Fibroblast of villous mesenchyme (primary cell): Measurements from ENCODE around the gene VN1R4. TPM values are rescaled to one million over a fixed set of nuclear protein-coding genes. Genes with fewer than 3 reads are reported as not detected.
"Not testable (repeated sequence)": the region's sequence is repeated elsewhere in the genome, so short reads cannot be mapped to it uniquely, and the experiment has no call there.

ENCODE experiments used
- DNase-seq: peaks from one replicate; pipeline ENCODE4 v3.0.0-alpha.2; 2010; ENCODE audit warnings: low read depth
- H3K4me3 ChIP-seq: 2 replicates; pipeline ENCODE4 v1.5.1; 2011; ENCODE audit warnings: low read depth, mild to moderate bottlenecking, low read length
- CTCF ChIP-seq: IDR thresholded peaks from 2 replicates; pipeline ENCODE4 v1.5.1; 2012; ENCODE audit warnings: low read depth, mild to moderate bottlenecking, low read length; ENCODE audit not compliant: insufficient read depth
- total RNA-seq: library from RNA; depleted of rRNA; stranded (reverse); fragments of >200 nt; gene quantifications from 2 replicates; pipeline ENCODE4 v1.2.3, GENCODE V29; 2012

Gene VN1R4
- total RNA-seq, 1 donor = not detected

- H3K4me3 ChIP-seq = no peak overlapping the region
- no peak for TF ChIP-seq CTCF
- no peak for DNase-seq
These were observed 30.3 kb downstream of the VN1R4 start for GRCh38 chr19:53237114-53237777.

GRCh38 chr19:53224606-53225005 is 42.9 kb downstream of the VN1R4 start:
- no peak overlapping the region for H3K4me3 ChIP-seq
- no peak for DNase-seq
- no peak for TF ChIP-seq CTCF

- not testable (repeated sequence) for DNase-seq, H3K4me3 ChIP-seq
These were observed 44.8 kb downstream of the VN1R4 start for GRCh38 chr19:53222716-53223115.

Other genes with a start within 250 kb of the VN1R4 start
- not detected in 2 replicates for gene ERVV-2, start 223.0 kb downstream of the VN1R4 start, total RNA-seq
- gene ZNF160, start 164.3 kb downstream of the VN1R4 start, total RNA-seq = 25.4 and 31.1 TPM in 2 replicates
- 2.2 and 2.6 TPM in 2 replicates for gene ZNF415, start 134.8 kb downstream of the VN1R4 start, total RNA-seq
- 6.8 and 7.8 TPM in 2 replicates for gene ZNF347, start 108.7 kb downstream of the VN1R4 start, total RNA-seq
- gene ZNF665, start 74.4 kb downstream of the VN1R4 start, total RNA-seq = 0.32 and 0.86 TPM in 2 replicates
- 9.3 and 16.4 TPM in 2 replicates for gene ZNF677, start 12.8 kb downstream of the VN1R4 start, total RNA-seq
- gene VN1R2, start 9.4 kb downstream of the VN1R4 start, total RNA-seq = under 0.01 TPM in 1 of 2 replicates, not detected in the other
- 5.5 and 9.5 TPM in 2 replicates for gene ZNF845, start 66.0 kb upstream of the VN1R4 start, total RNA-seq
- gene ZNF525, start 98.0 kb upstream of the VN1R4 start, total RNA-seq = 1.7 and 2.6 TPM in 2 replicates
- 9.7 and 14.2 TPM in 2 replicates for gene ZNF765, start 127.4 kb upstream of the VN1R4 start, total RNA-seq
- 8.7 and 13.8 TPM in 2 replicates for gene ZNF761, start 164.3 kb upstream of the VN1R4 start, total RNA-seq
- 1.9 and 3.0 TPM in 2 replicates for gene ZNF813, start 200.0 kb upstream of the VN1R4 start, total RNA-seq